ENCODE measurements around the gene GSE1. TPM values are rescaled to one million over a fixed set of nuclear protein-coding genes. Genes with fewer than 3 reads are reported as not detected.

The GSE1 gene
- total and polyA plus RNA-seq, 9 of the 15 experiments (the other 6 are each of a cell fraction or from before 2014, with no cell fraction given), result 12.2 to 244 (median 57.9) TPM

DNA sequence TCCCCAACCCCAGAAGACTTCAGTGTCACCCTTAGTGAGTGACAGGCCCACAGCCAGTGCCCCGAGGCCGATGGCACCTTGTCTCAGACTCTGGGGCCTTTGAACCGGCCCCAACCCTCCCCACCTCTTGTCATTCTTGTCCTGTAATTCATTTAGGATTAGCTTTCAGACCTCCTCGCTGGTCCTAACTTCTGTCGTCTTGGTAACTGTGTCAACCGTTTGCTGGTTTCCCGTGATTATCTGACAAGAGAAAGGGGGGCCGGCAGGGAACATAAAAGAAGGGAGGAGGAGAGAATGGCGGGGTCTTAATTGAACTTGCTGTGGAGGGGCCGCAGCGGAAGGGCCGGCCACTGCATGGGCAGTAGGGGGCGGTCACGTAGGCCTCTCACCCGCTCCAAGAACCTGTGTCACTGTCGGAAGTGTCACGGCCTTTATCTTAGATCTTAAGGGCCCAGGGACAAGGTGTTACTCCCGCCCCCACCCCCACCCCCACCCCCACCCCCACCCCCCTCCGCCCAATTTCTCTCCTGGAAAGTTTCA lies 46.5 kb upstream of the GSE1 start (continued):
- TF ChIP-seq, protein P1, sequence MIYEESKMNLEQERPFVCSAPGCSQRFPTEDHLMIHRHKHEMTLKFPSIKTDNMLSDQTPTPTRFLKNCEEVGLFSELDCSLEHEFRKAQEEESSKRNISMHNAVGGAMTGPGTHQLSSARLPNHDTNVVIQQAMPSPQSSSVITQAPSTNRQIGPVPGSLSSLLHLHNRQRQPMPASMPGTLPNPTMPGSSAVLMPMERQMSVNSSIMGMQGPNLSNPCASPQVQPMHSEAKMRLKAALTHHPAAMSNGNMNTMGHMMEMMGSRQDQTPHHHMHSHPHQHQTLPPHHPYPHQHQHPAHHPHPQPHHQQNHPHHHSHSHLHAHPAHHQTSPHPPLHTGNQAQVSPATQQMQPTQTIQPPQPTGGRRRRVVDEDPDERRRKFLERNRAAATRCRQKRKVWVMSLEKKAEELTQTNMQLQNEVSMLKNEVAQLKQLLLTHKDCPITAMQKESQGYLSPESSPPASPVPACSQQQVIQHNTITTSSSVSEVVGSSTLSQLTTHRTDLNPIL (CRISPR knock-in tag; IDR thresholded peaks at IDR 0.05), result no peak
- TF ChIP-seq U2AF1 (optimal IDR thresholded peaks at IDR 0.05; ENCODE audit: low read depth, low read length), result no peak
- TF ChIP-seq, protein P2, sequence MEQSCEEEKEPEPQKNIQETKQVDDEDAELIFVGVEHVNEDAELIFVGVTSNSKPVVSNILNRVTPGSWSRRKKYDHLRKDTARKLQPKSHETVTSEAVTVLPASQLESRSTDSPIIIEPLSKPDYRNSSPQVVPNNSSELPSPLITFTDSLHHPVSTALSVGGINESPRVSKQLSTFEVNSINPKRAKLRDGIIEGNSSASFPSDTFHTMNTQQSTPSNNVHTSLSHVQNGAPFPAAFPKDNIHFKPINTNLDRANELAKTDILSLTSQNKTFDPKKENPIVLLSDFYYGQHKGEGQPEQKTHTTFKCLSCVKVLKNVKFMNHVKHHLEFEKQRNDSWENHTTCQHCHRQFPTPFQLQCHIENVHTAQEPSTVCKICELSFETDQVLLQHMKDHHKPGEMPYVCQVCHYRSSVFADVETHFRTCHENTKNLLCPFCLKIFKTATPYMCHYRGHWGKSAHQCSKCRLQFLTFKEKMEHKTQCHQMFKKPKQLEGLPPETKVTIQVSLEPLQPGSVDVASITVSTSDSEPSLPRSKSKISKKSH (CRISPR knock-in tag; IDR thresholded peaks at IDR 0.05), result no peak
- TF ChIP-seq, protein P3, sequence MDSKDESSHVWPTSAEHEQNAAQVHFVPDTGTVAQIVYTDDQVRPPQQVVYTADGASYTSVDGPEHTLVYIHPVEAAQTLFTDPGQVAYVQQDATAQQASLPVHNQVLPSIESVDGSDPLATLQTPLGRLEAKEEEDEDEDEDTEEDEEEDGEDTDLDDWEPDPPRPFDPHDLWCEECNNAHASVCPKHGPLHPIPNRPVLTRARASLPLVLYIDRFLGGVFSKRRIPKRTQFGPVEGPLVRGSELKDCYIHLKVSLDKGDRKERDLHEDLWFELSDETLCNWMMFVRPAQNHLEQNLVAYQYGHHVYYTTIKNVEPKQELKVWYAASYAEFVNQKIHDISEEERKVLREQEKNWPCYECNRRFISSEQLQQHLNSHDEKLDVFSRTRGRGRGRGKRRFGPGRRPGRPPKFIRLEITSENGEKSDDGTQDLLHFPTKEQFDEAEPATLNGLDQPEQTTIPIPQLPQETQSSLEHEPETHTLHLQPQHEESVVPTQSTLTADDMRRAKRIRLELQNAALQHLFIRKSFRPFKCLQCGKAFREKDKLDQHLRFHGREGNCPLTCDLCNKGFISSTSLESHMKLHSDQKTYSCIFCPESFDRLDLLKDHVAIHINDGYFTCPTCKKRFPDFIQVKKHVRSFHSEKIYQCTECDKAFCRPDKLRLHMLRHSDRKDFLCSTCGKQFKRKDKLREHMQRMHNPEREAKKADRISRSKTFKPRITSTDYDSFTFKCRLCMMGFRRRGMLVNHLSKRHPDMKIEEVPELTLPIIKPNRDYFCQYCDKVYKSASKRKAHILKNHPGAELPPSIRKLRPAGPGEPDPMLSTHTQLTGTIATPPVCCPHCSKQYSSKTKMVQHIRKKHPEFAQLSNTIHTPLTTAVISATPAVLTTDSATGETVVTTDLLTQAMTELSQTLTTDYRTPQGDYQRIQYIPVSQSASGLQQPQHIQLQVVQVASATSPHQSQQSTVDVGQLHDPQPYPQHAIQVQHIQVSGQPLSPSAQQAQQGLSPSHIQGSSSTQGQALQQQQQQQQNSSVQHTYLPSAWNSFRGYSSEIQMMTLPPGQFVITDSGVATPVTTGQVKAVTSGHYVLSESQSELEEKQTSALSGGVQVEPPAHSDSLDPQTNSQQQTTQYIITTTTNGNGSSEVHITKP (IDR thresholded peaks at IDR 0.05; ENCODE audit: partially characterized antibody), result no peak
- TF ChIP-seq, protein P4, sequence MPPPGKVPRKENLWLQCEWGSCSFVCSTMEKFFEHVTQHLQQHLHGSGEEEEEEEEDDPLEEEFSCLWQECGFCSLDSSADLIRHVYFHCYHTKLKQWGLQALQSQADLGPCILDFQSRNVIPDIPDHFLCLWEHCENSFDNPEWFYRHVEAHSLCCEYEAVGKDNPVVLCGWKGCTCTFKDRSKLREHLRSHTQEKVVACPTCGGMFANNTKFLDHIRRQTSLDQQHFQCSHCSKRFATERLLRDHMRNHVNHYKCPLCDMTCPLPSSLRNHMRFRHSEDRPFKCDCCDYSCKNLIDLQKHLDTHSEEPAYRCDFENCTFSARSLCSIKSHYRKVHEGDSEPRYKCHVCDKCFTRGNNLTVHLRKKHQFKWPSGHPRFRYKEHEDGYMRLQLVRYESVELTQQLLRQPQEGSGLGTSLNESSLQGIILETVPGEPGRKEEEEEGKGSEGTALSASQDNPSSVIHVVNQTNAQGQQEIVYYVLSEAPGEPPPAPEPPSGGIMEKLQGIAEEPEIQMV (tag; conservative IDR thresholded peaks at IDR 0.05; ENCODE audit: low read depth), result no peak
- no peak for TF ChIP-seq NCOA1 (IDR thresholded peaks at IDR 0.05; ENCODE audit: low read depth)
- TF ChIP-seq MEIS2 (IDR thresholded peaks at IDR 0.05; ENCODE audit: partially characterized antibody), result peak; percentile 77
- peak in 1 of 2 experiments; percentile 7; a peak in 1 of 4 replicates for TF ChIP-seq KDM4B (IDR thresholded peaks at IDR 0.05; ENCODE audit: borderline replicate concordance in 2 of 2, low read depth in 1 of 2)
- TF ChIP-seq PTBP1 (IDR thresholded peaks at IDR 0.05; ENCODE audit: low read depth, low read length), result no peak
- no peak for TF ChIP-seq ZNF384 (IDR thresholded peaks at IDR 0.05; ENCODE audit: low read depth, low read length)
- TF ChIP-seq, protein P5, sequence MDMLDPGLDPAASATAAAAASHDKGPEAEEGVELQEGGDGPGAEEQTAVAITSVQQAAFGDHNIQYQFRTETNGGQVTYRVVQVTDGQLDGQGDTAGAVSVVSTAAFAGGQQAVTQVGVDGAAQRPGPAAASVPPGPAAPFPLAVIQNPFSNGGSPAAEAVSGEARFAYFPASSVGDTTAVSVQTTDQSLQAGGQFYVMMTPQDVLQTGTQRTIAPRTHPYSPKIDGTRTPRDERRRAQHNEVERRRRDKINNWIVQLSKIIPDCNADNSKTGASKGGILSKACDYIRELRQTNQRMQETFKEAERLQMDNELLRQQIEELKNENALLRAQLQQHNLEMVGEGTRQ (CRISPR knock-in tag; IDR thresholded peaks at IDR 0.05), result no peak
- TF ChIP-seq TARDBP (IDR thresholded peaks at IDR 0.05), result no peak
- no peak for TF ChIP-seq ZNF551 (CRISPR knock-in tag; IDR thresholded peaks at IDR 0.05)
- no peak for TF ChIP-seq SRSF9 (IDR thresholded peaks at IDR 0.05; ENCODE audit: borderline replicate concordance, low read depth, low read length)
- TF ChIP-seq ILK (tag; IDR thresholded peaks at IDR 0.05; ENCODE audit: borderline replicate concordance, low read depth), result no peak
- no peak for TF ChIP-seq RBM39 (optimal IDR thresholded peaks at IDR 0.05; ENCODE audit: low read depth, low read length)
- no peak for TF ChIP-seq ZNF695 (CRISPR knock-in tag; IDR thresholded peaks at IDR 0.05)
- no peak for TF ChIP-seq NR2C1 (IDR thresholded peaks at IDR 0.05)
- no peak for TF ChIP-seq NR2C1 (tag; IDR thresholded peaks at IDR 0.05)
- peak; percentile 60 for TF ChIP-seq SOX6 (IDR thresholded peaks at IDR 0.05)
